Fibroblast of lung (primary cell): ENCODE data around the gene RASL11A.

Source experiments
- EZH2 ChIP-seq: IDR thresholded peaks from 2 replicates; pipeline ENCODE4 v1.5.1; 2012; ENCODE audit warnings: low read length, control low read depth, mild to moderate bottlenecking; ENCODE audit errors: missing control alignments
- TF ChIP-seq, protein P1 (sequence below), 2 donors: IDR thresholded peaks in 1 of 2; conservative IDR thresholded peaks in 1 of 2; 1 replicate in 1 of 2; 2 replicates in 1 of 2; pipeline ENCODE4 v1.5.1; 2011 to 2012; ENCODE audit warnings: low read length in 2 of 2, control low read depth in 1 of 2, inconsistent platforms in 1 of 2, low read depth in 1 of 2, mild to moderate bottlenecking in 1 of 2

DNA sequence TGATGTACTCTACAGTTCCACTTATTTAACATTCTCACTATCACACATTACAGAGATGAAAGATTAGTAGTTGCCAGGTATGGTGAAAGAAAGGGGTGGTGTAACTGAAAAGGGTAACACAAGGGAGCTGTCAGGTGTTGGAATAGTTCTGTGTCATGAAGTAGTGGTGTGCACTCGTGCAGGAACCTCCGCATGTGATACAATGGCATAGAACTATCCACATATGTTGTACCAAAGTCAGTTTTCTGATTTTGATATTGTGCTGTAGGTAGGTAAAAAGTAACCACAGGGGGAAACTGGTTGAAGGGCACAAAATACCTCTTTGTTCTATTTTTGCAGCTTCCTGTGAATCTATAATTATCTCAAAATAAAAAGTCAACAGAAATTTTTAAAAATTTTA is 43.6 kb upstream of the RASL11A start:
- TF ChIP-seq, protein P1, sequence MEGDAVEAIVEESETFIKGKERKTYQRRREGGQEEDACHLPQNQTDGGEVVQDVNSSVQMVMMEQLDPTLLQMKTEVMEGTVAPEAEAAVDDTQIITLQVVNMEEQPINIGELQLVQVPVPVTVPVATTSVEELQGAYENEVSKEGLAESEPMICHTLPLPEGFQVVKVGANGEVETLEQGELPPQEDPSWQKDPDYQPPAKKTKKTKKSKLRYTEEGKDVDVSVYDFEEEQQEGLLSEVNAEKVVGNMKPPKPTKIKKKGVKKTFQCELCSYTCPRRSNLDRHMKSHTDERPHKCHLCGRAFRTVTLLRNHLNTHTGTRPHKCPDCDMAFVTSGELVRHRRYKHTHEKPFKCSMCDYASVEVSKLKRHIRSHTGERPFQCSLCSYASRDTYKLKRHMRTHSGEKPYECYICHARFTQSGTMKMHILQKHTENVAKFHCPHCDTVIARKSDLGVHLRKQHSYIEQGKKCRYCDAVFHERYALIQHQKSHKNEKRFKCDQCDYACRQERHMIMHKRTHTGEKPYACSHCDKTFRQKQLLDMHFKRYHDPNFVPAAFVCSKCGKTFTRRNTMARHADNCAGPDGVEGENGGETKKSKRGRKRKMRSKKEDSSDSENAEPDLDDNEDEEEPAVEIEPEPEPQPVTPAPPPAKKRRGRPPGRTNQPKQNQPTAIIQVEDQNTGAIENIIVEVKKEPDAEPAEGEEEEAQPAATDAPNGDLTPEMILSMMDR (conservative IDR thresholded peaks at IDR 0.05 in 1 of 2, IDR thresholded peaks at IDR 0.05 in 1 of 2; ENCODE audit: low read depth in 1 of 2, low read length in 2 of 2): no peak
- TF ChIP-seq EZH2: no peak
